Amniotic epithelial cell (primary cell): ENCODE data around the gene CTTNBP2.
"Not testable (repeated sequence)": the region's sequence is repeated elsewhere in the genome, so short reads cannot be mapped to it uniquely, and the experiment has no call there.

Experiments
- DNase-seq: peaks from one replicate; pipeline ENCODE4 v3.0.0-alpha.2; 2010; ENCODE audit warnings: low read depth

CTTNBP2 gene

GRCh38 chr7:117737926-117738325, 135.3 kb downstream of the CTTNBP2 start:
- no peak for DNase-seq

- DNase-seq: no peak
These were observed 141.8 kb downstream of the CTTNBP2 start for GRCh38 chr7:117731455-117731854.

- no peak for DNase-seq
These were observed 142.9 kb downstream of the CTTNBP2 start for GRCh38 chr7:117730390-117730789.

GRCh38 chr7:117728890-117729624, 144.2 kb downstream of the CTTNBP2 start:
- no peak for DNase-seq

GRCh38 chr7:117724898-117725297, 148.3 kb downstream of the CTTNBP2 start:
- no peak for DNase-seq

- no peak for DNase-seq
These were observed 153.9 kb downstream of the CTTNBP2 start for GRCh38 chr7:117719377-117719776.

GRCh38 chr7:117718116-117718835, 155.0 kb downstream of the CTTNBP2 start:
- DNase-seq: no peak

GRCh38 chr7:117717357-117717756, 155.9 kb downstream of the CTTNBP2 start:
- DNase-seq: no peak

- DNase-seq: no peak
These were observed 156.4 kb downstream of the CTTNBP2 start for GRCh38 chr7:117716707-117717299.

GRCh38 chr7:117715784-117716445, 157.3 kb downstream of the CTTNBP2 start:
- DNase-seq: peak; percentile 69

GRCh38 chr7:117711556-117711955, 161.7 kb downstream of the CTTNBP2 start:
- DNase-seq: no peak

- not testable (repeated sequence) for DNase-seq
These were observed 165.1 kb downstream of the CTTNBP2 start for GRCh38 chr7:117708173-117708572.

- DNase-seq: no peak
These were observed 166.2 kb downstream of the CTTNBP2 start for GRCh38 chr7:117707080-117707479.

- no peak for DNase-seq
These were observed 167.0 kb downstream of the CTTNBP2 start for GRCh38 chr7:117706210-117706609.

- peak; percentile 29 for DNase-seq
These were observed 167.6 kb downstream of the CTTNBP2 start for GRCh38 chr7:117705630-117706029.

- DNase-seq: no peak
These were observed 169.2 kb downstream of the CTTNBP2 start for GRCh38 chr7:117704063-117704462.

GRCh38 chr7:117698018-117698417, 175.2 kb downstream of the CTTNBP2 start:
- no peak for DNase-seq

GRCh38 chr7:117692338-117692737, 180.9 kb downstream of the CTTNBP2 start:
- DNase-seq: no peak

GRCh38 chr7:117690147-117690546, 183.1 kb downstream of the CTTNBP2 start:
- no peak for DNase-seq

- no peak for DNase-seq
These were observed 183.8 kb downstream of the CTTNBP2 start for GRCh38 chr7:117689406-117689805.

- DNase-seq: no peak
These were observed 185.1 kb downstream of the CTTNBP2 start for GRCh38 chr7:117688126-117688525.

- no peak for DNase-seq
These were observed 186.8 kb downstream of the CTTNBP2 start for GRCh38 chr7:117686311-117686935.
